Esophagus muscularis mucosa (tissue), 4 donors: ENCODE data around the gene RHEBL1.

ENCODE experiments used
- EP300 ChIP-seq: sonication (generic); formaldehyde crosslinking; IDR thresholded peaks from one replicate; pipeline ENCODE4 v1.6.1; 2017; ENCODE audit warnings: antibody characterized with exemption
- POLR2AphosphoS5 ChIP-seq, 2 donors: sonication (generic); formaldehyde crosslinking; IDR thresholded peaks; one replicate each; pipeline ENCODE4 v1.6.1; 2017; ENCODE audit warnings: antibody characterized with exemption in 2 of 2
- TF ChIP-seq, protein P1 (sequence below), 3 experiments: fragments of 200-600 bp in 2 of 3; fragments of 450-650 bp in 1 of 3; sonication (generic) in 2 of 3; IDR thresholded peaks; one replicate each; pipeline ENCODE4 v1.5.1; 2017 to 2019; ENCODE audit warnings: antibody characterized with exemption in 3 of 3, mild to moderate bottlenecking in 2 of 3, moderate library complexity in 1 of 3

GRCh38 chr12:49022558-49023178 lies 47.1 kb downstream of the RHEBL1 start:
- TF ChIP-seq, protein P1, sequence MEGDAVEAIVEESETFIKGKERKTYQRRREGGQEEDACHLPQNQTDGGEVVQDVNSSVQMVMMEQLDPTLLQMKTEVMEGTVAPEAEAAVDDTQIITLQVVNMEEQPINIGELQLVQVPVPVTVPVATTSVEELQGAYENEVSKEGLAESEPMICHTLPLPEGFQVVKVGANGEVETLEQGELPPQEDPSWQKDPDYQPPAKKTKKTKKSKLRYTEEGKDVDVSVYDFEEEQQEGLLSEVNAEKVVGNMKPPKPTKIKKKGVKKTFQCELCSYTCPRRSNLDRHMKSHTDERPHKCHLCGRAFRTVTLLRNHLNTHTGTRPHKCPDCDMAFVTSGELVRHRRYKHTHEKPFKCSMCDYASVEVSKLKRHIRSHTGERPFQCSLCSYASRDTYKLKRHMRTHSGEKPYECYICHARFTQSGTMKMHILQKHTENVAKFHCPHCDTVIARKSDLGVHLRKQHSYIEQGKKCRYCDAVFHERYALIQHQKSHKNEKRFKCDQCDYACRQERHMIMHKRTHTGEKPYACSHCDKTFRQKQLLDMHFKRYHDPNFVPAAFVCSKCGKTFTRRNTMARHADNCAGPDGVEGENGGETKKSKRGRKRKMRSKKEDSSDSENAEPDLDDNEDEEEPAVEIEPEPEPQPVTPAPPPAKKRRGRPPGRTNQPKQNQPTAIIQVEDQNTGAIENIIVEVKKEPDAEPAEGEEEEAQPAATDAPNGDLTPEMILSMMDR (IDR thresholded peaks at IDR 0.05) = no peak
- TF ChIP-seq EP300 (no peak), POLR2AphosphoS5 (IDR thresholded peaks at IDR 0.05) (no peak)
